Measurements from ENCODE around the gene UGT1A10. TPM values are rescaled to one million over a fixed set of nuclear protein-coding genes. Genes with fewer than 3 reads are reported as not detected.
"Not testable (repeated sequence)": the region's sequence is repeated elsewhere in the genome, so short reads cannot be mapped to it uniquely, and the experiment has no call there.

UGT1A10 gene
- polyA plus RNA-seq, 5 donors: not detected

DNA sequence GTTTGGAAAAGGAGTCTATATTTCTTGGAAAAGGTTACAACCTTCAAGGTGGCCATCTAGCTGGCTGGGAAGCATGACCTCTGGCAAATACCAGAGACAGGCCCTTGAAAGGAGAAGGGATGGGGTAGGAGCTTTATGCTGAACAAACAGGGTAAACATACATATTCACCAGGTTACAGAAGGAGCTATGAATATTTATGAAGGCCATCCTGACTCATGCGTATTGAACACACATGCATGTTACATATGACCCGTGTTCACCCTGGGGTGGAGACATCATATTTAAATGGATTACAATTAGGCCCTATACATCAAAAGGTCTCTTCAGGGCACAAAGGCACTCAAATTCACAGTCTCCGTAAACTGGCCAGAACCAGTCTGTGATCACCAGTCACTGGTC lies 19.7 kb downstream of the UGT1A10 start:
- not testable (repeated sequence) for DNase-seq

DNA sequence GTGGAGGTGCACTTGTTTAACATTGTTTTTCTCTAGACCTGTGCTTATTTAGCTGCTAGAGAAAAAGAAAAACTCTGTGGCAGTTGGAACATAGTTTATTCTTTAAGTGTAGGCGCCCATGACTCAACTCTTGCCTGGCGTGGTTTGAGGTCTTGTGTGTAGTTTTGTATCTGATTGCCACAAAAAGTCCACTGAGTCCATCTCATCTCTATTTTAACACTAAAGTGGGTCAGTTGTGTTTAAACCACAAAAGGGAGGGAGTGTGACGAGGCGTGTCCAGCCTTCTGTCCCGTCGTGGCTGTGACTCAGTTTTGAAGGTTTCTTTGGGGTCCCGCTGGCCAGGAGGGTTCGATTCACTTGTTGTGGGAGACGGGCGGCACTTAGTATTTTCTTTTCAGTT lies 20.2 kb downstream of the UGT1A10 start:
- no peak for DNase-seq

DNA sequence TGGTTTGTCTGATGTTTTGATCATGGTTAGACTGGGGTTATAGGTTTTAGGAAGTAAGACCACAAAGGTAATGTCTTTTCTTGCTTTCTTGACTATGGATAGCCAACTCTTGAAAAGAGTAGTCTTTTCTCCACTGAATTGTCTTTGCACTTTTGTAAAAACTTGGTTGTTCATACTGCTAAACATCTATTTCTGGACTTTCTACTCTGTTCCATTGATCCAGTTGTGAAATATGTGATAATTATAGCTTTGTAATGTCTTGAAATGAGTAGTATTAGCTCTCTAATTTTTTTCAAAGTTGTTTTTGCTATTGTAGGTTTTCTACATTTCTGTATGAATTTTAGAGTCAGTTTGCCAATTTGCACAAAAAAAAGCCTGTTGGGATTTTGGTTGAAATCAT lies 22.4 kb downstream of the UGT1A10 start:
- no peak for DNase-seq

DNA sequence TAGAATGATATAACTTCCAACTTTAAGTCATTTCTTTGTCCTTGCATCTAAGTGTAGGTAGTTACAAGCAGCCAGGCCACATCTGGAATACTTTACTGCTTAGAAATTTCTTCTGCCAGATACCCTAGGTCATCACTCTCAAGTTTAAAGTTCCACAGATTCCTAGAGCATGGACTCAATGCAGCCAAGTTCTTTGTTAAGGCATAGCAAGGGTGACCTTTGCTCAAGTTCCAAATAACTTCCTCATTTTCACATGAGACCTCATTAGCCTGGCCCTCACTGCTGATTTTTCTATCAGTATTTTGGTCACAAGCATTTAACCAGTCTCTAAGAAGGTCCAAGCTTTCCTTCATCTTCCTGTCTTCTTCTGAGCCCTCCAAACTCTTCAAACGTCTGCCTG lies 27.7 kb downstream of the UGT1A10 start:
- DNase-seq: no peak

GRCh38 chr2:233668605-233669260 lies 32.5 kb downstream of the UGT1A10 start:
- DNase-seq: no peak

- DNase-seq: no peak
These were observed 35.3 kb downstream of the UGT1A10 start, which contains the start of gene UGT1A9 for GRCh38 chr2:233671290-233672161. Gene UGT1A9, plus strand, starts transcription at chr2:233671898. Its CDS starts 37 bp downstream, at chr2:233671935.

DNA sequence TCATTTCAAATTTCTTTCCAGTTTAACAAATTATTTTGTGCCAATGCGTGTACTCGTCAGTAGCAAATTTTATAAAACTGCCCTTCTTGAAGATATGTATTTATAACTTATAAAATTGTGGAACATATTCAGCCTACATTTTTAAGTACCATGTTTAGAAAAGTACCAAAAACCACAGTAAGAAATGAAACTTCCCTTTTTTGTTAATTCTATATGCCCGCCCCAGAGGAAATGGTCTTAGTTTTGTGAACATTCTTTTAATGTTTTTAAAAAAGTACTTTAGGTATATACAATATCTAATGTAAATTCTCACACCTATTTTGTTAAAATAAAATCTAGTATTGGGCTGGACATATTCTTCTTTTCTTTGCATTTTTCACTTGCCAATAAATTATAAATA lies 36.6 kb downstream of the UGT1A10 start:
- DNase-seq: no peak

DNA sequence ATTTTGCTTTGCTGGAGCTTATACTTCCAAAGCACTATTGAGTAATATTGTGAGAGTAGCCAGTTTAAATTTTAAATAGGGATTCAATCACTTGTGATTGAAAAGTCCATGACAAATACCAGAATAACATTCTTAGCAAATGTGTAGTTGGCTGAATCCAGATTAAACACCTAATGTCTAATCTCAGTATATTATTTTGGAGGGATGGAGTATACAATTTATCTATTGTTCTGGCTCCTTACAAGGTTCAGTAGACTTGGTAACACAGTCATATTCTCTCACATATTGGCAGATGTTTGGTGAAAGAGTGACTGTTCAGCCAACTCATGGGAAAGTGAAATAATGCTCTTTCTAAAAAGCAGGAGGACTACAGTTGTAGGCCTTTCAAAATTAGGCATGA lies 37.6 kb downstream of the UGT1A10 start:
- DNase-seq: no peak

DNA sequence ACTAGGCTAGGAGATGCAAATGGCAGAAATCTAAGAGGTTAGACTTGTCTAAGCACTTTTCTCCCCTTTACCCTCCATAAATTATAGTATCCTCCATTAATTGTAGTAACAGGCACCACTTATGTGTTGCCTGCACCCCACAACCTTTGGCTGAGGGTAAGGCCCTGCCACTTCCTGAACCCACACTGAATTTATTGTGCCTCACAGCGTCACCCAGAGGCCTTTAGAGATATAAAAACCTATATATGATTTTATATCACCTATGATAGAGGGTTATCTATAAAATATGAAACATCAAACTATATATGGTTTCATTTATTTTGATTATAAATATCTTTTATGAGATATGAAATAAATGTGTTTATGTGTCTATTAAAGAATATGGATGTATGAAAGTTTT lies 38.1 kb downstream of the UGT1A10 start:
- no peak for DNase-seq

DNA sequence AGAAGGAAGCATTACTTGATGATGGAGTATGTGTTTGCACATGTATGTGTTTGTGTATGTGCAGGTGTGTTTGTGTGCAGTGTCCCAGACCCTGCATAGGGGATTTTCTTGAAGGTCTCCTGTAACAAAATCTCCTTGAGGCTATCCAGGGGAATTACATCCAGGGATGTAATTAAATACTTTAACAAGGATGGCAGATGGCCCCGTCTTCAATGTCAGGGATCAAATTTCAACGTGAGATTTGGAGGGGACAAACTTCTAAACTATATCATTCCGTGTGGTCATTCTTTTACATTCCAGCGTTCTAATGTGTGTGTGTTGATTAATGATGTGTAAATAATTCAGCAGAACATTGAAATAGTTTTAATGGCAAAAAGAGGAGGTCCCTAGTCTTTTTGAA lies 38.7 kb downstream of the UGT1A10 start:
- DNase-seq: no peak

DNA sequence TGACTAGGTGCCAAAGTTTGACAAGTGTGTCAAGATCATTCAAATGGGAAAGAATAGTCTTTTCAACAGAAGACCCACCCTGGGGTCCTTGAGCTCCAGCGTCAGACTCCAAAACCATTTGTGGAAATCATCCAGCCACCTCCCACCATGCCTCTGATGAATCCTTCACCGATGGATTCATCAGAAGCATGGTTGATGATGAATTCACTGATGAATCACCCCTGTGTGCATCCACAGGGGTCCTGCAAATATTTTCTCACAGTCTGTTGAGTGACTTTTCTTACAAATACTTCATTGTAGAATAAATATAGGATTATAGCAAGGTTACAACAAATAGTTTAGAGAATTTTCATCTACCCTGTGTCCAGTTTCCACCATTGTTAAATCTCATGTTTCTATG lies 39.8 kb downstream of the UGT1A10 start:
- no peak for DNase-seq

DNA sequence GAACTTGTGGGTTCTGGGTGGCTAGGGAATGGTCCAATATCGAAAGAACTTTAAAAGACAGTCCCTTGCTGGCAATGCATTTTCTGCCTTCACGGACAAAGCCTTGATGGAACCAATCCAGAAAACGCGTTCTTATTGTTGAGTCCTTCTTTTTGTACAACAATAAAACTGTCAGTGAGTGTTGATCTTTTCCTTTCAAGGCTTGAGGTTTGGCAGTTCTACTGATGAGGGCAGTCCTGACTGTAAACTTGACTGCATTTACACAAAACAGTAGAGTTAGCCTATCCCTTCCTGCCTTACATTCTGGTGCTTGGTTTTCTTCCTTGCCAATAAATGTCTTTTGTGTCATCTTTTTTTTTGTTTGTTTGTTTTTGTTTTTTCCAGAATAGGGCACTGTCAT lies 42.9 kb downstream of the UGT1A10 start:
- no peak for DNase-seq

- no peak for DNase-seq
These were observed 44.3 kb downstream of the UGT1A10 start for GRCh38 chr2:233680361-233681045.

GRCh38 chr2:233681521-233682099 lies 45.4 kb downstream of the UGT1A10 start, which contains the start of gene UGT1A7:
Gene UGT1A7, plus strand, starts transcription at chr2:233681901. Its CDS starts 37 bp downstream, at chr2:233681938.
- no peak for DNase-seq

GRCh38 chr2:233684640-233685039 lies 48.4 kb downstream of the UGT1A10 start:
- DNase-seq: no peak

GRCh38 chr2:233686928-233687327 lies 50.7 kb downstream of the UGT1A10 start:
- DNase-seq: no peak

GRCh38 chr2:233688341-233688740 lies 52.1 kb downstream of the UGT1A10 start:
- no peak for DNase-seq

GRCh38 chr2:233689031-233689430 lies 52.8 kb downstream of the UGT1A10 start:
- no peak for DNase-seq

- peak; percentile 7 to 26 for DNase-seq
These were observed 53.3 kb downstream of the UGT1A10 start for GRCh38 chr2:233689501-233689900.

DNA sequence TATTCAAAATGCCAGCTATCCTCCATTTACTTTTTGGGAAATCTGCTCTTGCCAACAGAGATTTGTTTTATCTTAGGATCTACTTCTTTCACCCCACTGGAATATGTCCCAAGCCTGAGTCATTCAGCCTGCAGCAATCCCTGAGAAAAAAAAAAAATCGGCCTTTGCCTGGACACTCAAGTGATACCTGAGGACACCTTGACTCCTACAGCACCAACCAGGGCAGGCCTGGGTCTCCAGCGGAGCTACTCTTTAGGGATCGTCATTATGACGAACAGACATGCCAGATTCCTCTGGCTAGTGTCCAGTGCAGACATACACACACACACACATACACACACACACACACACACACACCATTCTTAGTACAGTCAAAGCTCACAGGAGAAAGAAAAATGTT lies 54.2 kb downstream of the UGT1A10 start:
- no peak for DNase-seq

DNA sequence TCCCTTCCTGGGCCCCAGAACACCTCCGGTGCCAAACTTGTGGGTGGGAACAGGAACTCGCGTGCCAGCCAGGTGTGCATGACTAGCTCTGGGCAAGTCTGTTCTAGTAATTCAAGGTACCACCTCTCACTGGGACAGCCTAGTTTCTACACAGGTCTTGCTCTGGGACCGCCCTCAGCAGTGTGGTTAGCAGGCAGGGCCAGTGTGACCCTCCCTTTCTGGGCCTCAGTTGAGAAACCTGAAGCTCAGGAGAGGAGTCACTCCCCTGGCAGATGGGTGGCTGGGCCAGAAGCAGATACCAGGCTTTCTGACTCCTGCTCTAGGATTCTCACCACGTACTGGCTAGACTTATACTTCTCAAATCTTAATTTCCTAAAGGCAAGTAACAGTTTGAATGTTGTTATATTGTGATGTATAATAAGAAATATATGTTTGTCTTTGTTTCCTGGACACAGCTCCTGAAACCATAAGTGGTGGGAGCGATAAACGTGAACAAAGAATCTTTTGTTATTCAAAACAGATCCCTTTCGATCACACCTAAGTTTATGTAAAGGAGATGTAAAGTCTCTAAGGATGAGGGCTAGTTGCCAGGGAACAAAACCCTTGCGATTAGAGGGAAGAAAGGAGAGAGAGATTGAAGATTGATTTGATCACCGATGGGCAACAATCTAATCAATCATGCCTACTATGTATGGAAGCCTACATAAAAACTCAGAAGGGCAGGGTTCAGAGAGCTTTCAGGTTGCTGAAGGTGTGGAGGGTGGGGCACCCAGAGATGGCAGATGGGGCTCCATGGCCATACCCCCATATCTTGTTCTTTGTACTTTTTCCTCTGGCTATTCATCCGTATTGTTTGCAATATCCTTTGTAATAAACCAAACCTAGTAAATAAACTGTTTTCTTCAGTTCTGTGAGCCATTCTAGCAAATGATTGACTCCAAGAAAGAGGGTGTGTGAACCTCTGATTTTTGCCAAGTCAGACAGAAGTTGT lies 55.5 kb downstream of the UGT1A10 start:
- no peak for DNase-seq

Data from right lung (tissue), 5 donors.